HCT116 (cell line): Measurements from ENCODE around the gene INSR. TPM values are rescaled to one million over a fixed set of nuclear protein-coding genes. Genes with fewer than 3 reads are reported as not detected.

ENCODE experiments used
- ATAC-seq: fragments of 200-7000 bp; cut with Tn5 transposase; 2 replicates; pipeline ENCODE4 v1.9.1; 2020; ENCODE audit warnings: mild to moderate bottlenecking, moderate library complexity
- BruUV-seq: library from RNA; stranded (reverse); fragments of 400-500 nt; replicated peaks from 2 replicates; lab custom pipeline; 2021; lab: Mats Ljungman, UMichigan
- CTCF ChIA-PET: fragments of 300-600 bp; sonication (Branson Sonifier 250); formaldehyde crosslinking; loops from one replicate; lab custom pipeline; 2021; ENCODE audit warnings: antibody characterized with exemption; lab: Charles Lee
- POLR2A ChIA-PET: fragments of 300-600, 350-600 bp; sonication (Branson Sonifier 250); formaldehyde crosslinking; loops from one replicate; lab custom pipeline; 2021; ENCODE audit warnings: antibody characterized with exemption; lab: Charles Lee
- RAD21 ChIA-PET, 2 experiments: fragments of 300-600 bp; sonication (Branson Sonifier 250); formaldehyde crosslinking; loops; one replicate each; lab custom pipeline; 2023; ENCODE audit warnings: low total read pairs in 2 of 2; ENCODE audit not compliant: uncharacterized antibody in 2 of 2, unreplicated experiment in 2 of 2, low non-redundant PET in 1 of 2; lab: Charles Lee
- DNase-seq: peaks from one replicate; pipeline ENCODE4 v3.0.0-alpha.2; 2010; ENCODE audit warnings: low read depth, low spot score
- H2AFZ ChIP-seq: fragments of 200-600 bp; shearing (Covaris generic), sonication (generic); 2 replicates; pipeline ENCODE4 v1.6.1; 2017; ENCODE audit warnings: low read depth, mixed run types, mixed read lengths, antibody characterized with exemption, low read length; ENCODE audit not compliant: poor library complexity, severe bottlenecking
- H3K27ac ChIP-seq: 2 replicates; pipeline ENCODE4 v1.5.1; 2012; ENCODE audit warnings: low read depth, low read length
- H3K27me3 ChIP-seq: fragments of 200-600 bp; sonication (generic); 2 replicates; pipeline ENCODE4 v1.6.1; 2016; ENCODE audit warnings: mixed run types, low read length, mixed read lengths; ENCODE audit not compliant: insufficient read depth
- H3K36me3 ChIP-seq, 2 experiments: fragments of 200-500 bp in 1 of 2; fragments of 200-600 bp in 1 of 2; sonication (Bioruptor generic) in 1 of 2; sonication (generic) in 1 of 2; 2 replicates each; pipeline versions ENCODE4 v1.5.1 to v1.6.1; 2014 to 2016; ENCODE audit warnings: low read length in 2 of 2, inconsistent platforms in 1 of 2, mixed read lengths in 1 of 2, mixed run types in 1 of 2; ENCODE audit not compliant: insufficient read depth in 2 of 2, control insufficient read depth in 1 of 2
- H3K4me1 ChIP-seq, 2 experiments: fragments of 200-600 bp in 1 of 2; sonication (generic) in 1 of 2; 2 replicates each; pipeline versions ENCODE4 v1.5.1 to v1.6.1; 2012 to 2017; ENCODE audit warnings: low read length in 2 of 2, inconsistent platforms in 1 of 2, mild to moderate bottlenecking in 1 of 2, mixed read lengths in 1 of 2, mixed run types in 1 of 2, moderate library complexity in 1 of 2; ENCODE audit not compliant: insufficient read depth in 2 of 2, control insufficient read depth in 1 of 2
- H3K4me2 ChIP-seq: fragments of 200-600 bp; sonication (generic); 2 replicates; pipeline ENCODE4 v1.6.1; 2017; ENCODE audit warnings: mixed run types, low read length, mixed read lengths
- H3K4me3 ChIP-seq, 2 experiments: fragments of 200-600 bp in 1 of 2; sonication (generic) in 1 of 2; replicated peaks in 1 of 2; 2 replicates each; pipeline ENCODE4 v1.5.1; 2011 to 2016; ENCODE audit warnings: low read length in 2 of 2, control low read depth in 1 of 2, low read depth in 1 of 2, mild to moderate bottlenecking in 1 of 2, mixed read lengths in 1 of 2, mixed run types in 1 of 2
- H3K79me2 ChIP-seq: fragments of 200-600 bp; sonication (generic); 2 replicates; pipeline ENCODE4 v1.6.1; 2017; ENCODE audit warnings: mild to moderate bottlenecking, mixed run types, low read length, moderate library complexity, mixed read lengths; ENCODE audit not compliant: insufficient read depth
- H3K9ac ChIP-seq: fragments of 200-600 bp; sonication (generic); 2 replicates; pipeline ENCODE4 v1.6.1; 2016; ENCODE audit warnings: low read length, mixed read lengths
- H3K9me2 ChIP-seq: fragments of 200-600 bp; sonication (generic), shearing (Covaris generic); 2 replicates; pipeline ENCODE4 v1.6.1; 2017; ENCODE audit warnings: mixed run types, mild to moderate bottlenecking, moderate library complexity; ENCODE audit not compliant: insufficient read depth
- H3K9me3 ChIP-seq, 2 experiments: fragments of 200-500 bp in 1 of 2; fragments of 200-600 bp in 1 of 2; sonication (Bioruptor generic) in 1 of 2; sonication (generic) in 1 of 2; 2 replicates each; pipeline ENCODE4 v1.6.1; 2014 to 2017; ENCODE audit warnings: low read length in 2 of 2, mixed read lengths in 2 of 2, inconsistent platforms in 1 of 2, low read depth in 1 of 2, mild to moderate bottlenecking in 1 of 2, mixed run types in 1 of 2, moderate library complexity in 1 of 2; ENCODE audit not compliant: control insufficient read depth in 1 of 2, insufficient read depth in 1 of 2
- H4K20me1 ChIP-seq: fragments of 200-600 bp; sonication (generic), shearing (Covaris generic); 2 replicates; pipeline ENCODE4 v1.6.1; 2017; ENCODE audit warnings: mixed run types, mild to moderate bottlenecking, moderate library complexity; ENCODE audit not compliant: insufficient read depth
- EZH2 ChIP-seq: fragments of 200-600 bp; sonication (generic); IDR thresholded peaks from 2 replicates; pipeline ENCODE4 v1.6.1; 2017; ENCODE audit warnings: antibody characterized with exemption, mixed run types
- FOSL1 ChIP-seq: IDR thresholded peaks from 2 replicates; pipeline ENCODE4 v1.6.1; 2012; ENCODE audit warnings: low read depth
- POLR2A ChIP-seq: IDR thresholded peaks from 2 replicates; pipeline ENCODE4 v1.7.0; 2011; ENCODE audit warnings: borderline replicate concordance; ENCODE audit not compliant: insufficient read depth, insufficient read length; ENCODE audit errors: extremely low read depth
- POLR2AphosphoS5 ChIP-seq: IDR thresholded peaks from 2 replicates; pipeline ENCODE4 v1.6.1; 2011; ENCODE audit warnings: mild to moderate bottlenecking, low read depth, low read length, moderate library complexity
- RAD21 ChIP-seq: IDR thresholded peaks from 2 replicates; pipeline ENCODE4 v1.6.1; 2012; ENCODE audit warnings: low read depth, mild to moderate bottlenecking
- SIN3A ChIP-seq: IDR thresholded peaks from 2 replicates; pipeline ENCODE4 v1.6.1; 2012; ENCODE audit warnings: low read depth
- SP1 ChIP-seq: IDR thresholded peaks from 2 replicates; pipeline ENCODE4 v1.6.1; 2012; ENCODE audit warnings: low read depth
- SRF ChIP-seq: IDR thresholded peaks from 2 replicates; pipeline ENCODE4 v1.6.1; 2012; ENCODE audit warnings: low read depth
- TCF7L2 ChIP-seq: IDR thresholded peaks from 2 replicates; pipeline ENCODE4 v1.7.0; 2011; ENCODE audit warnings: borderline replicate concordance, inconsistent platforms; ENCODE audit not compliant: insufficient read depth, insufficient read length; ENCODE audit errors: extremely low read depth
- YY1 ChIP-seq: IDR thresholded peaks from 2 replicates; pipeline ENCODE4 v1.6.1; 2011; ENCODE audit warnings: low read length, low read depth, moderate library complexity, mild to moderate bottlenecking; ENCODE audit not compliant: insufficient replicate concordance; ENCODE audit errors: extremely low read depth
- ZFX ChIP-seq: fragments of 450-650 bp; IDR thresholded peaks from 2 replicates; pipeline ENCODE4 v1.6.1; 2017
- ZNF274 ChIP-seq: fragments of 200-500 bp; sonication (Bioruptor generic); IDR thresholded peaks from 2 replicates; pipeline ENCODE4 v1.6.1; 2014; ENCODE audit warnings: mild to moderate bottlenecking, low read depth, low read length, inconsistent platforms
- intact Hi-C: fragments of 100-400 bp; cut with micrococcal nuclease; formaldehyde crosslinking; loops from 2 replicates; pipeline ENCODE4 v1.10.0; 2022
- total RNA-seq: library from RNA; stranded (reverse); gene quantifications from one replicate; pipeline ENCODE4 v1.2.1, GENCODE V29; 2021; ENCODE audit not compliant: unreplicated experiment
- TF ChIP-seq, protein P1 (sequence below): IDR thresholded peaks from 2 replicates; pipeline ENCODE4 v1.6.1; 2012; ENCODE audit warnings: low read depth
- TF ChIP-seq, protein P2 (sequence below): IDR thresholded peaks from 2 replicates; pipeline ENCODE4 v1.6.1; 2012

INSR gene
- total RNA-seq, 1 experiment from 2014 or later = 25.4 TPM

DNA sequence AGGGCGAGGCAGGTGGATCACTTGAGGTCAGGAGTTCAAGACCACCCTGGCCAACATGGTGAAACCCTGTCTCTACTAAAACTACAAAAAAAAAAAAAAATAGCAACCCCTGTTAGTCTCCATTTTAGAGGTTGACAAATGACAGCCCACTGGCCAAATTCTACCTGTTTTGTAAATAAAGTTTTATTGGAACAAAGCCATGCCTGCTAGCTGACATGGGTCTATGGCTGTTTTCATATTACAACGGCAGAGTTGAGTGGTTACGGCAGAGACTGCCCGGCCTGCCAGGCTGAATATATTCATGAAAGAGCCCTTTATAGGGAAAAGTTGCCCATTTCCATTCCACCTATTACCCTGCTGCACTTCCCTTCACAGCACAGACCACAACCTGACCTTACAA lies 121.4 kb downstream of the INSR start (continued):
- TF ChIP-seq TCF7L2 = no peak
- no peak for TF ChIP-seq SP1
- TF ChIP-seq ZFX = no peak
- TF ChIP-seq SRF = no peak

DNA sequence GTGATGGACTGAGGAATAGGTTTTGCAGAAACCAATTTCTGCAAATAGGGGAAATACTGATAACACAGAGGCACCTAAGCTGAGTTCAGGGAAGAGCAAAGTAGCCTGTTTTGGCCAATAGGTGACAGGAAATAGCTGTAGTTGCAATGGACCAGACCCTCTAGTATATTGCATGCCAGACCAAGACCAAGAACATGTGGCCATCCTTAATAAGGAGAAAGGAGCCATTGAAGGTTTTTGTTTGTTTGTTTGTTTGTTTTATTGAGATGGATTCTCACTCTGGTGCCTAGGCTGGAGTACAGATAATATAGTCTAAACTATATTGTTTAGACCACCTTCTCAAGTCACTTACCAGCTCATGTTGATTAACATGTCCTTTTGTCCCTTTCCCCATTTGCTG lies 123.2 kb downstream of the INSR start:
- Histone ChIP-seq H3K27ac (no peak overlapping the region), H2AFZ (no peak overlapping the region), H3K79me2 (no peaks in the 10 kb centered on the region), H3K27me3 (no peaks in the 10 kb centered on the region), H3K4me2 (no peak overlapping the region), H3K4me3 (no peak overlapping the region), H3K4me1 (no peaks in the 10 kb centered on the region), H3K9me3 (peaks cover 5 to 8% of the 10 kb centered on the region in 2 experiments; a peak in 3 of 4 replicates), H4K20me1 (no peaks in the 10 kb centered on the region), H3K36me3 (peaks cover 7 to 20% of the 10 kb centered on the region in 2 experiments; a peak in 3 of 4 replicates), H3K9ac (no peak overlapping the region), H3K9me2 (no peaks in the 10 kb centered on the region)
- DNase-seq (no peak), ATAC-seq (no peak)
- ChIA-PET POLR2A (no interaction called here), CTCF (no interaction called here), RAD21 (no interaction called here)
- TF ChIP-seq YY1 (no peak), RAD21 (no peak), SIN3A (no peak), ZNF274 (no peak), EZH2 (no peak), POLR2AphosphoS5 (no peak), POLR2A (no peak), FOSL1 (no peak)
- TF ChIP-seq, protein P1, sequence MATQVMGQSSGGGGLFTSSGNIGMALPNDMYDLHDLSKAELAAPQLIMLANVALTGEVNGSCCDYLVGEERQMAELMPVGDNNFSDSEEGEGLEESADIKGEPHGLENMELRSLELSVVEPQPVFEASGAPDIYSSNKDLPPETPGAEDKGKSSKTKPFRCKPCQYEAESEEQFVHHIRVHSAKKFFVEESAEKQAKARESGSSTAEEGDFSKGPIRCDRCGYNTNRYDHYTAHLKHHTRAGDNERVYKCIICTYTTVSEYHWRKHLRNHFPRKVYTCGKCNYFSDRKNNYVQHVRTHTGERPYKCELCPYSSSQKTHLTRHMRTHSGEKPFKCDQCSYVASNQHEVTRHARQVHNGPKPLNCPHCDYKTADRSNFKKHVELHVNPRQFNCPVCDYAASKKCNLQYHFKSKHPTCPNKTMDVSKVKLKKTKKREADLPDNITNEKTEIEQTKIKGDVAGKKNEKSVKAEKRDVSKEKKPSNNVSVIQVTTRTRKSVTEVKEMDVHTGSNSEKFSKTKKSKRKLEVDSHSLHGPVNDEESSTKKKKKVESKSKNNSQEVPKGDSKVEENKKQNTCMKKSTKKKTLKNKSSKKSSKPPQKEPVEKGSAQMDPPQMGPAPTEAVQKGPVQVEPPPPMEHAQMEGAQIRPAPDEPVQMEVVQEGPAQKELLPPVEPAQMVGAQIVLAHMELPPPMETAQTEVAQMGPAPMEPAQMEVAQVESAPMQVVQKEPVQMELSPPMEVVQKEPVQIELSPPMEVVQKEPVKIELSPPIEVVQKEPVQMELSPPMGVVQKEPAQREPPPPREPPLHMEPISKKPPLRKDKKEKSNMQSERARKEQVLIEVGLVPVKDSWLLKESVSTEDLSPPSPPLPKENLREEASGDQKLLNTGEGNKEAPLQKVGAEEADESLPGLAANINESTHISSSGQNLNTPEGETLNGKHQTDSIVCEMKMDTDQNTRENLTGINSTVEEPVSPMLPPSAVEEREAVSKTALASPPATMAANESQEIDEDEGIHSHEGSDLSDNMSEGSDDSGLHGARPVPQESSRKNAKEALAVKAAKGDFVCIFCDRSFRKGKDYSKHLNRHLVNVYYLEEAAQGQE = no peak
- TF ChIP-seq, protein P2, sequence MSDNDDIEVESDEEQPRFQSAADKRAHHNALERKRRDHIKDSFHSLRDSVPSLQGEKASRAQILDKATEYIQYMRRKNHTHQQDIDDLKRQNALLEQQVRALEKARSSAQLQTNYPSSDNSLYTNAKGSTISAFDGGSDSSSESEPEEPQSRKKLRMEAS = no peak
- intact Hi-C loops = no loop called here
- BruUV-seq = no TSS peak
